Measurements from ENCODE around the gene CHRND. TPM values are rescaled to one million over a fixed set of nuclear protein-coding genes. Genes with fewer than 3 reads are reported as not detected.

The CHRND gene
- total and polyA plus RNA-seq, 2 of the 8 experiments (the other 6 are each of a cell fraction or from before 2014, with no cell fraction given), result 0.24 TPM; not detected in 1

- TF ChIP-seq SIN3A (conservative IDR thresholded peaks at IDR 0.05 in 1 of 2, IDR thresholded peaks at IDR 0.05 in 1 of 2; ENCODE audit: low read depth in 1 of 2, low read length in 2 of 2), result no peak
- TF ChIP-seq HDAC2 (IDR thresholded peaks at IDR 0.05; ENCODE audit: borderline replicate concordance in 1 of 2, low read depth in 2 of 2, low read length in 2 of 2), result no peak
Measured at GRCh38 chr2:232563580-232563979, 37.6 kb downstream of the CHRND start (continued).
